ENCODE data around the gene NEB.
"Not testable (repeated sequence)": the region's sequence is repeated elsewhere in the genome, so short reads cannot be mapped to it uniquely, and the experiment has no call there.

NEB gene

DNA sequence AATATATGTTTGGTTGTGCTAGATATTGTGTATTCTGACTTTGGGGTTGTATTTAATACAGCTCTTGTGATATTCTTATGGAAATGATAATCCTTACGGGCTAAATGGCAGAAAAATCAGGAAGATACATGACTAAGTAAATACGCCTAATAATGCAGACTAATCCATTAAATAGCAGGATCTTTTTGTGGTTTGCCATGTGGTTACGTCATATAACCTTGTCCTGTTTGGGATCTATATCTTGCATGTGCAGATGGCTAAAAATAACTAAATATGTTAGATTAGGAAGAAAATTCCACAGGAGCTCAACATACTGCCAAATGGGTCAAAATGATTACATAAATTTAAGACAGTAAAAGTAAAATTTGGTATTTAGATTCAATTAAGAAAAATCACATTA is 83.0 kb downstream of the NEB start:
- Histone ChIP-seq H3K9me3 (ENCODE audit: control insufficient read depth, insufficient read depth, low read length) (no peaks in the 10 kb centered on the region), H3K27ac (ENCODE audit: low read depth, low read length) (no peak overlapping the region), H3K4me2 (ENCODE audit: low read length) (no peak overlapping the region), H3K79me2 (ENCODE audit: control insufficient read depth, low read length) (no peaks in the 10 kb centered on the region), H3K4me1 (ENCODE audit: control insufficient read depth, low read length) (no peaks in the 10 kb centered on the region), H3K27me3 (ENCODE audit: control insufficient read depth, low read length) (no peaks in the 10 kb centered on the region), H4K20me1 (ENCODE audit: control insufficient read depth, insufficient read depth, low read depth, low read length) (no peaks in the 10 kb centered on the region), H3F3A (ENCODE audit: control insufficient read depth, insufficient read depth) (no peaks in the 10 kb centered on the region), H3K36me3 (ENCODE audit: control insufficient read depth, low read length) (no peaks in the 10 kb centered on the region), H3K4me3 (ENCODE audit: low read length) (no peak overlapping the region), H3K9me2 (replicated peaks; ENCODE audit: control insufficient read depth, low read length) (no peaks in the 10 kb centered on the region)
- TF ChIP-seq, protein P1, sequence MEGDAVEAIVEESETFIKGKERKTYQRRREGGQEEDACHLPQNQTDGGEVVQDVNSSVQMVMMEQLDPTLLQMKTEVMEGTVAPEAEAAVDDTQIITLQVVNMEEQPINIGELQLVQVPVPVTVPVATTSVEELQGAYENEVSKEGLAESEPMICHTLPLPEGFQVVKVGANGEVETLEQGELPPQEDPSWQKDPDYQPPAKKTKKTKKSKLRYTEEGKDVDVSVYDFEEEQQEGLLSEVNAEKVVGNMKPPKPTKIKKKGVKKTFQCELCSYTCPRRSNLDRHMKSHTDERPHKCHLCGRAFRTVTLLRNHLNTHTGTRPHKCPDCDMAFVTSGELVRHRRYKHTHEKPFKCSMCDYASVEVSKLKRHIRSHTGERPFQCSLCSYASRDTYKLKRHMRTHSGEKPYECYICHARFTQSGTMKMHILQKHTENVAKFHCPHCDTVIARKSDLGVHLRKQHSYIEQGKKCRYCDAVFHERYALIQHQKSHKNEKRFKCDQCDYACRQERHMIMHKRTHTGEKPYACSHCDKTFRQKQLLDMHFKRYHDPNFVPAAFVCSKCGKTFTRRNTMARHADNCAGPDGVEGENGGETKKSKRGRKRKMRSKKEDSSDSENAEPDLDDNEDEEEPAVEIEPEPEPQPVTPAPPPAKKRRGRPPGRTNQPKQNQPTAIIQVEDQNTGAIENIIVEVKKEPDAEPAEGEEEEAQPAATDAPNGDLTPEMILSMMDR (IDR thresholded peaks at IDR 0.05; ENCODE audit: low read depth, low read length, poor library complexity, severe bottlenecking) = no peak
- TF ChIP-seq EZH2phosphoT487 (IDR thresholded peaks at IDR 0.05; ENCODE audit: borderline replicate concordance, low read length) = no peak

DNA sequence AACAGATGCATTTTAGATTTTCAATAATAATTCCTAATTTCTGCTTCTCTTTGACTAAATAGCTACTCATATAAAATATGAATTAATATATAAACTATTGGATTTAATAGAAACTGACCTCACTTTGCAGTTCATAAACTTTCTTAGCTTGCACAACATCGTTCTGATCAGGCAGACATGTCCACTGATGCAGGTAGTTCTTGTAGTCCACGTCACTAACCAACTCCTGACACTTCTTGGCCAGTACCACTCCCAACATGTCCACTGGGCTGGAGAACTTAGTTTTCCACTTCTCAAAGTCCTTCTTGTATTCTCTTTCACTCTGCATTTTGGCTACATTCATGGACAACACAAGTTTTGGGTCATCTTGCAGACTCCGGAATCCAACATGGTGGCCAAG is 83.8 kb downstream of the NEB start:
- Histone ChIP-seq H3K79me2 (ENCODE audit: control insufficient read depth, low read length) (no peaks in the 10 kb centered on the region), H3K9me2 (replicated peaks; ENCODE audit: control insufficient read depth, low read length) (no peaks in the 10 kb centered on the region), H3F3A (ENCODE audit: control insufficient read depth, insufficient read depth) (no peaks in the 10 kb centered on the region), H3K4me1 (ENCODE audit: control insufficient read depth, low read length) (no peaks in the 10 kb centered on the region), H4K20me1 (ENCODE audit: control insufficient read depth, insufficient read depth, low read depth, low read length) (no peaks in the 10 kb centered on the region), H3K27me3 (ENCODE audit: control insufficient read depth, low read length) (no peaks in the 10 kb centered on the region), H3K4me2 (ENCODE audit: low read length) (no peak overlapping the region), H3K9me3 (ENCODE audit: control insufficient read depth, insufficient read depth, low read length) (no peaks in the 10 kb centered on the region), H3K27ac (ENCODE audit: low read depth, low read length) (no peak overlapping the region), H3K36me3 (ENCODE audit: control insufficient read depth, low read length) (no peaks in the 10 kb centered on the region), H3K4me3 (ENCODE audit: low read length) (no peak overlapping the region)
- TF ChIP-seq, protein P1 (IDR thresholded peaks at IDR 0.05; ENCODE audit: low read depth, low read length, poor library complexity, severe bottlenecking) = no peak
- TF ChIP-seq EZH2phosphoT487 (IDR thresholded peaks at IDR 0.05; ENCODE audit: borderline replicate concordance, low read length) = no peak

DNA sequence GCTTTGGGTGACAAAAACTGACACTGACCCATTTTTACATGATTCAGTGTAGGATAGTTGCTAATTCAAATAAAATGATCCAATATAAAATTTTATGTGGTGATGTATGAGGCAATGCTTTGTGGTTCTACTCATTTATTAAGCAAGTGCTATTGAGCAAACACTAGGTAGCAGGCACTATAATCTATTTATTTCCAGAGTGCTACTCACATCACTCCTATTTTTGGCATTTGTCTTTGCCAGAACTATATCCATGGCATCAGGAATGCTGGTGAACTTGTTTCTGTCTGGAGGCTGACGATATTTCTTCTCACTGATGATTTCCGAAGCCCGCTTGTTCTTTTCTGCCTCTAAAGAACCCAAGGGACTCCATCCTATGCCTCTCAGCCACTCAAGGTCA is 84.3 kb downstream of the NEB start:
- no peak overlapping the region for H3K4me2 ChIP-seq (ENCODE audit: low read length)
- no peaks in the 10 kb centered on the region for H4K20me1 ChIP-seq (ENCODE audit: control insufficient read depth, insufficient read depth, low read depth, low read length)
- H3K27me3 ChIP-seq (ENCODE audit: control insufficient read depth, low read length) = no peaks in the 10 kb centered on the region
- no peaks in the 10 kb centered on the region for H3K79me2 ChIP-seq (ENCODE audit: control insufficient read depth, low read length)
- TF ChIP-seq, protein P1 (IDR thresholded peaks at IDR 0.05; ENCODE audit: low read depth, low read length, poor library complexity, severe bottlenecking) = no peak
- TF ChIP-seq EZH2phosphoT487 (IDR thresholded peaks at IDR 0.05; ENCODE audit: borderline replicate concordance, low read length) = no peak
- H3K9me3 ChIP-seq (ENCODE audit: control insufficient read depth, insufficient read depth, low read length) = no peaks in the 10 kb centered on the region
- H3K4me1 ChIP-seq (ENCODE audit: control insufficient read depth, low read length) = no peaks in the 10 kb centered on the region
- no peak overlapping the region for H3K4me3 ChIP-seq (ENCODE audit: low read length)
- no peak overlapping the region for H3K27ac ChIP-seq (ENCODE audit: low read depth, low read length)
- H3K9me2 ChIP-seq (replicated peaks; ENCODE audit: control insufficient read depth, low read length) = no peaks in the 10 kb centered on the region
- no peaks in the 10 kb centered on the region for H3F3A ChIP-seq (ENCODE audit: control insufficient read depth, insufficient read depth)
- no peaks in the 10 kb centered on the region for H3K36me3 ChIP-seq (ENCODE audit: control insufficient read depth, low read length)

DNA sequence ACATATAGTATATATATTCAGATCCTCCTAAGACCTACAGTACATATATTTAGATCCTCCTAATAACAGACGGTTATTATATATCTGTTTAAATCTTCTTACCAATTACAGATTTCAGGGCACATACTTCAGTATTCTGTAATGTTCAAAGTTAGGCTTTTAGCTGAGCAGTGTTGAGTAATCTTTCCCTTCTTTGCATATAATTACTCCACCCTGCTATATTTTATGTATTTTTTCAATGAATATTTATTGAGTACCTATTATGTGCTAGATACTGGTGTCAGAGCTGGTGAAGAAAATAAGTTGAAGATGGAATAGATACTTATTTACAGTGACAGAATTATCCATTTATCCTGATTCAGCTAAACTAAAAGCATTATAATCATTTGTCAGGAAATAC is 84.9 kb downstream of the NEB start:
- H3K36me3 ChIP-seq (ENCODE audit: control insufficient read depth, low read length) = no peaks in the 10 kb centered on the region
- H3K79me2 ChIP-seq (ENCODE audit: control insufficient read depth, low read length) = no peaks in the 10 kb centered on the region
- no peaks in the 10 kb centered on the region for H3K4me1 ChIP-seq (ENCODE audit: control insufficient read depth, low read length)
- H3K4me2 ChIP-seq (ENCODE audit: low read length) = no peak overlapping the region
- no peaks in the 10 kb centered on the region for H3K9me2 ChIP-seq (replicated peaks; ENCODE audit: control insufficient read depth, low read length)
- TF ChIP-seq EZH2phosphoT487 (IDR thresholded peaks at IDR 0.05; ENCODE audit: borderline replicate concordance, low read length) = no peak
- TF ChIP-seq, protein P1 (IDR thresholded peaks at IDR 0.05; ENCODE audit: low read depth, low read length, poor library complexity, severe bottlenecking) = no peak
- H3K27ac ChIP-seq (ENCODE audit: low read depth, low read length) = no peak overlapping the region
- H3F3A ChIP-seq (ENCODE audit: control insufficient read depth, insufficient read depth) = no peaks in the 10 kb centered on the region
- H4K20me1 ChIP-seq (ENCODE audit: control insufficient read depth, insufficient read depth, low read depth, low read length) = no peaks in the 10 kb centered on the region
- H3K9me3 ChIP-seq (ENCODE audit: control insufficient read depth, insufficient read depth, low read length) = no peaks in the 10 kb centered on the region
- no peak overlapping the region for H3K4me3 ChIP-seq (ENCODE audit: low read length)
- H3K27me3 ChIP-seq (ENCODE audit: control insufficient read depth, low read length) = no peaks in the 10 kb centered on the region

DNA sequence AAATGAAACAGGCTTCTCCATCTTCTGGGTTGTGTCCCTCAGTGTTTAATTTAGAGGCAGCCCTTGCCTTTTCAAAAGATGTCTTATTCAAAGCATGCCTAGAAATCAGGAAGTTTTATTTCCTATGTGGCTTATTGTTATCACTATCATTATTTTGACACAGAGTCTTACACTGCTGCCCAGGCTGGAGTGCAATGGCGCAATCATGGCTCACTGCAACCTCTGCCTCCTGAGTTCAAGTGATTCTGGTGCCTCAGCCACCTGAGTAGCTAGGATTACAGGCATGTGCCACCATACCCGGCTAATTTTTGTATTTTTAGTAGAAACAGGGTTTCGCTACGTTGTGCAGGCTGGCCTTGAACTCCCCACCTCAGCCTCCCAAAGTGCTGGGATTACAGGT is 87.8 kb downstream of the NEB start:
- not testable (repeated sequence) for H3K79me2 ChIP-seq (ENCODE audit: control insufficient read depth, low read length); H4K20me1 ChIP-seq (ENCODE audit: control insufficient read depth, insufficient read depth, low read depth, low read length); H3K9me2 ChIP-seq (replicated peaks; ENCODE audit: control insufficient read depth, low read length); H3K4me3 ChIP-seq (ENCODE audit: low read length); H3K4me2 ChIP-seq (ENCODE audit: low read length); H3K4me1 ChIP-seq (ENCODE audit: control insufficient read depth, low read length); H3K27me3 ChIP-seq (ENCODE audit: control insufficient read depth, low read length); H3K36me3 ChIP-seq (ENCODE audit: control insufficient read depth, low read length); H3F3A ChIP-seq (ENCODE audit: control insufficient read depth, insufficient read depth); H3K27ac ChIP-seq (ENCODE audit: low read depth, low read length); H3K9me3 ChIP-seq (ENCODE audit: control insufficient read depth, insufficient read depth, low read length)
